ENCODE results near the gene ST3GAL5.

Gene ST3GAL5

DNA sequence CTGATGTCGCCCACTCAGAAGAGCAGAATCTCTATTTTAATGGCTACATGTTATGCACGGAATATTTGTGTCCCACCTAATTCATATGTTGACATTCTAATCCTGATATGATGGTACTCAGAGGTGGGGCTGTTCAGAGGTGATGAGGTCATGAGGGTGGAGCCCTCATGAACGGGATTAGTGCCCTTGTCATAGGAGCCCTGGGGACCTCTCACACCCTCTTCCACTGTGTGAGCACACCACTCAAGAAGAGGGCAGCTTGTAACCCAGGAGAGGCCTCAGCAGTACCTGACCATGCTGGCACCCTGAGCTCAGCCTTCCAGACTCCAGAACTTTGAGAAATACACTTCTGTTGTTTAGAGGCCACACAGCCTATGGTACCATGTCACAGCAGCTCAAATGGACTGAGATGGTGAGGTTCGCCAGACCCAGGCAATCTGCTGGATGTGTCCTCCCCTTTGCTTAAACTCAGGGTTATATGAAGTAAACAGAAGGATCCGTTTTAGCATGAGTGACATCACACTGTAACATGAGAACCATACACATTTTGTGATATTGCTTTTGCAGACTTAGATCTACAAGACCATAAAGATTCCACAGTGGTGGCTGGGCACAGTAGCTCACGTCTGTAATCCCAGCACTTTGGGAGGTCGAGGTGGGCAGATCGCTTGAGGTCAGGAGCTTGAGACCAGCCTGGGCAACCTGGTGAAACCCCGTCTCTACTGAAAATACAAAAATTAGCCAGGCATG is 86.3 kb downstream of the ST3GAL5 start:
- DNase-seq = no peak

DNA sequence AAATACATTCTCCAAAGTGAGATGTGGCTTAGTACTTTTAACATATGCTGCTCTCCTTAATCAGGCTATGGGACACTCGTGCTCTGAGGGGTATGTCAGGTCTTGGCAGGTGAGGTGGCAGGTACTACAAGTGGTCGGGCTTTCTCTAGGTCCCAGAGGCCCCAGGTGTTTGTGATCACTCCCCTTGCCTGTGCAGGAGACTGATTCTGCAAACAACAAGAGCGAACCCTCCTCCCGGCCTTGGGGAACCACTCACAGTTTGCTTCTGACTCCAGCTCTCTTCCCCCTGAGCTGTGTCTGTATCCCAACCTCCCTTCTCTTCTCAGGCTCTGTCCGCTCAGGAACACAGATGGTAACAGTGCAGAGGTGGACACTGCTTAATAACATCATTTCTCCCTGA is 86.9 kb downstream of the ST3GAL5 start:
- no peak for DNase-seq

- DNase-seq = no peak
Observed at GRCh38 chr2:85800586-85800985, 88.2 kb downstream of the ST3GAL5 start.

GRCh38 chr2:85799215-85799956 is 89.4 kb downstream of the ST3GAL5 start:
- peak; percentile 32 for DNase-seq

DNA sequence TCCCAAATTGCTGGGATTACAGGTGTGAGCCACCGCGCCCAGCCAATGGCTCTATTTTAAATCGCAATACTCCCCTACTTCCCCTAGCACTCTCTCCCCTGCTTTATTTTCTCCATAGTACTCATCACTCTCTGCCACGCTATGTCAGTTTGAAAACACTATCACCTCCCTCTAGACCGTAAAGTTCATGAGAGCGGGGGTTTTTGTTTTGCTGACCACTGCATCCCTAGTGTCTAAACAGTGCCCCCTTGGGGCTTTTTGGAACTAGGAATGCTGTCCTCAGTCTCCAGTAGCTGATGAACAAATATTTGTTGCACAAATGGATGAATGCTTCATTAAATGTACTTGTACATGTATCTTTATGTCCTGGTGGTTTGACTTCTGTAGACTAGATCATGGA is 90.9 kb downstream of the ST3GAL5 start:
- no peak for DNase-seq

GRCh38 chr2:85797263-85797660 is 91.5 kb downstream of the ST3GAL5 start:
- DNase-seq = no peak

DNA sequence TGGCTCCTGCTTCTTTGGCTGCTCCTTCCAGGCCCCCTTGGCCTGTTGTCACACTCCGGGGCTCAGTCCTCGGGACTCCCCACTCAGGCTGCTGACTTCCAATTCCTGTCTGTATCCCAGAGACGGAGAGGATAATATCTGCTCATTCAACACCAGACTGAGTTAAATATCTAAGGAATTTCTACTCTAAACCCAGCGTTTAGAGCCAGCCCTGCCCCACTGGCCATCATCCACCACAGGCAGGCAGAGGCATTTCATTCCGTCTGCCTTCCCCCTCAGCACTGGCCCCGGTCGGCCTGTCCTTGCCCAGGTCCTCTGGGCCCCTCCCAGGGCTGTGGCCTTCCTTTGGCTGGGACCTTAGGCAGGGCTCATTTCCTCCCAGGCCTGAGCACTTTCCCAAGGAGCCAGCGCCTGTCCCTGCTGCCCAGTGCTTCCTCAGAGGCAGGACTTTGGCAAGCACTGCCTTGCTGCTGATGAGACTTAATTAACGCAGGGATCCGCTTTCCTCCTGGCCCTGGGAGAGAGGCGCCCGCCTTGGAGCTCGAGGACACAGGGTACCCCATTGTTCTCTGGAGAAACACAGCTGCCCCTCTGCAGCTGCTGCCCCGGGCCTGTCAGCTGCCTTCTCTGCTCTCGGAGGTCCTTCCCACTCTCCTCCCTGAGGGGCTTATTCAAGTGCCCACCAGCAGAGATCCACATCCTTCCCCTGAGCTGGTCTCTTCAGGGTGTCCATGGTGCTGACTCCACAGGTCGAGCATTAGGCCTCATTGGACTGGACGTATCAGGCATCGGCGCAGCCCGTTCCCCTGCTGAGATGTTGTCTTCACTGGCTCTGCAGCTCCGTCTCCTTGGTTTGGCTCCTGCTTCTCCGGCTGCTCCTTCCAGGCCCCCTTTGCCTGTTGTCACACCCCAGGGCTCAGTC is 92.2 kb downstream of the ST3GAL5 start:
- DNase-seq = no peak

DNA sequence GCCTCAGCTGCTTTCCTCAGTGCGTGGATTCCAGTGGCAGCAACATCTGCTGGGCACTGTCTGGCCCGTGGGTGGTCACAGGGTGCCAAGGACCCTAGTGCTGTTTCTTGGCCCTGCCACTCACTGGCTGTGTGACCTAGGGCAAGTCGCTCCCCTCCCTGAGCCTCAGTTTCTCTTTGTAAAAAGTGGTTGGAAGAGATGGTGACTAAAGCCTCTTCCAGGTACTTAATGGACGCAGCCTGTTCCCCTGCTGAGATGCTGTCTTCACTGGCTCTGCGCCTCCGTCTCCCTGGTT is 92.8 kb downstream of the ST3GAL5 start:
- DNase-seq = no peak

DNA sequence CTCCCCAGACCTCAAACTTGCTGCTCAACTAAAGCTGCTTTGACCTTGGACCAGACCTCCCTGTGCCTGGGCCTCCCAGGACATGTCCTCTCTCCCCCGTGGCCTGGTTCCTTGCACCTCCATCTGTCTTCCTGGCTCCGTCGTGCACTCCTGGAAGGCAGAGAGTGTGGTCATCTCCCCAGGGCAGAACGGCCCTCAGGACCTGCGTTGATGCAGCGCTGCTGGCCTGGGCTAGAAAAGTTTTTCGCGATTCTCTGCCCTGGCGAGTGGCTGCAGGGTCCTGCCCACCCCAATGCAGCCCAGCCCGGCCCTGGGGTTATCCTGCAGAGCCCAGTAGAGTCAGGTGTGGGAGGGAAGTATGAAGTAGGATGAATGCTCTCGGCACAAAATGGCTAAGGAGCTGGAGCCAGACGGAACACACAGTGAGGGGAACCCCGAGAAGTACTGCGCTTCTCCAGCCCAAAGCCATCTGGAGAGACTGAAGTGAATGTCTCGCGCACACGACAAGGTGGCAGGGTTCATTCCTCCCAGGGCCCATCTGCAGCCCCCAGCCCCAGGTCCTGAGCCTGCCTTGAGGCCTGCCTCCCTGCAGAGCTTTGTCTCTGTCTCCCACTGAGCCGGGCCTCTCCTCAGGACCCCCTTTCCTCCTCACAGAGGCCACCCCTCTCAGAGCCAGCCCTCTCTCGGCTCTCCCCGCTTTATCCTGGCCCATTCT is 93.3 kb downstream of the ST3GAL5 start:
- DNase-seq = no peak

DNA sequence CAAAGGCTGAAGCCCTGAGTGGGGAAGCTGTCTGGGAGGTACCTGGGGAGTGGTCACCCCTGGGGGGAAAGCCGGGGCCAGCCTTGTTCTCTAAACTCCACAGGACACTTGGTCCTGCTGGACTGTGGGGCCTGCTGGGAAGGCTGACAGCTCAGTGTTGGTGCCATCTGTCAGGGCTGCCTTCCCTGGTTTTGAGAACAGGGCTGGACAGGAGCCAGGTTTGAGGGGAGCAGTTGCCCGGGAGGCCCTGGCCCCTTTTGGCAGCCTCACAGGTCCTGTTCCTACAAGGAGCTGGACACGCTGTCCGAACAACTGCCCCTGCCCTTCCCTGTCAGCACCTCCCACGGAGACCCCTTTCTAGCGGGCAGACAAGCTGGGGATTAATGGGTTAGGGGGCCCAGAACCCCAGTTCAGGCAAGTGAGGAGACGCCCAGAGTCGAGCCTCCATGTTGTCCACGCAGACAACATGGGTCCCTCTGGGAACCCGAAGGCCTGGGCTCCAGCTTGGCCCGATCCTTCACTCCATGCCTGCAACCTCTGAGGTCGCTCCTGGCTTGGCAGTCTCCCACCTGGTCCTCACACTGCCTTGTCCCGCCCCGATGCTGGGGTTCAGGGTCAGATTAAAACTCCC is 94.2 kb downstream of the ST3GAL5 start:
- no peak for DNase-seq

GRCh38 chr2:85794038-85794441 is 94.8 kb downstream of the ST3GAL5 start:
- no peak for DNase-seq

DNA sequence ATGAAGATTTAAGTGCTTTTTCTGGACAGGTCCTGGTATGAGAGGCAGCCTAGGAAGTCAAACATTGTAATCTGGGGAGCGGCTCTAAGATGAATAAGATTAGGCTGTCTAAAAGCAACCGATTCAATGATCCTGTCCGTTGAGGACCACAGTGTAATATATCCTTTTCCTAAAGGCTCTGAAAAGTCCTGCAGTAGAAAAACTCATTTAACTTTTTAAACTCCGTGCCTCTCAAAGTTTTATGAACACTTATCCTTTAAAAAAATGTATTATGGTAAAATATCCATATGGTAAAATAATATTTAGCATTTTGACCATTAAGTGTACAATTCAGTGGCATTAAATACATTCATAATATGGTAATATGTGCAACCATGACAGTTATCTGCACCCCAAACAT is 95.2 kb downstream of the ST3GAL5 start:
- DNase-seq = no peak

GRCh38 chr2:85792783-85793441 is 95.9 kb downstream of the ST3GAL5 start:
- DNase-seq = no peak

GRCh38 chr2:85791704-85792565 is 96.9 kb downstream of the ST3GAL5 start:
- no peak for DNase-seq

- DNase-seq = no peak
Observed at GRCh38 chr2:85790499-85791188, 98.1 kb downstream of the ST3GAL5 start.

DNA sequence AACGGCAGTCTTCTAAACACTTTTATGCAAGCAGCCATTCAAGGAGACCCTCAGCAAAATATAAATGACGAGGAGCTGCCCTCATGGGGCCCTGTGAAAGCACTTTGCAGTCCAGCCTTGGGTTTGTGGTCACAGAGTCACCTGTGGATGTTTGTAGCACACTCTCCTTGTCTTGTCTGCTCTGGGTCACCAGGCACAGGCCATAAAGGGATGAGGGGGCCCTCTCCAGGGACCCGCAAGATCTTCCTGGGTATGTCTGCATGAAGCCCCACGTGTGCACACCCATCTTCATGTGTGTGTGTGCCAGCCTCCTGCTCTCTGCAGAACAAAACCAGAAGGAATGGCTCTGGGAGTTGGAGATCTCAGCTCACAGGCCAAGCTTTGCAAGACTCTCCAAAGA is 98.8 kb downstream of the ST3GAL5 start:
- DNase-seq = no peak

GRCh38 chr2:85789271-85789670 is 99.5 kb downstream of the ST3GAL5 start:
- no peak for DNase-seq

DNA sequence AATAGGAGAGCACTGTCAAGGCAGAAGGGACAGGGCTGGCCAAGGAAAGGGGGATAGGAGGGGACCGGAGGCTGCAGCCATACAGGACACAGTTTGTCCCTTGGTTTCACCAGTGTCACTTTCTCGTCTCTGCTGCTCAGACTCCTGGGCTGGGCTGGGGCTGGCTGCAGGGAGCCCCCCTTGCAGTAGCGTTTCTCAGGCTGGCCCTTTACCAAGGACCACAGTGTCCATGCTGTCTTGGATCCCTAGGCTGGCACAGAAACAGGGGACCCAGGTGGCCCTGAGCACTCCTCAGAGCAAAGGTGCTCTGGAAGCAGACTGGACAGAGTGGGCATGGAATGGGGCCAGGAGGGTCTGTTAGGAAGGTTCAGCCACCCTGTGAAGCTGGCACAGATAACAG is 100.2 kb downstream of the ST3GAL5 start:
- DNase-seq = no peak

- DNase-seq = no peak
Observed at GRCh38 chr2:85787981-85788340, 100.8 kb downstream of the ST3GAL5 start.

DNA sequence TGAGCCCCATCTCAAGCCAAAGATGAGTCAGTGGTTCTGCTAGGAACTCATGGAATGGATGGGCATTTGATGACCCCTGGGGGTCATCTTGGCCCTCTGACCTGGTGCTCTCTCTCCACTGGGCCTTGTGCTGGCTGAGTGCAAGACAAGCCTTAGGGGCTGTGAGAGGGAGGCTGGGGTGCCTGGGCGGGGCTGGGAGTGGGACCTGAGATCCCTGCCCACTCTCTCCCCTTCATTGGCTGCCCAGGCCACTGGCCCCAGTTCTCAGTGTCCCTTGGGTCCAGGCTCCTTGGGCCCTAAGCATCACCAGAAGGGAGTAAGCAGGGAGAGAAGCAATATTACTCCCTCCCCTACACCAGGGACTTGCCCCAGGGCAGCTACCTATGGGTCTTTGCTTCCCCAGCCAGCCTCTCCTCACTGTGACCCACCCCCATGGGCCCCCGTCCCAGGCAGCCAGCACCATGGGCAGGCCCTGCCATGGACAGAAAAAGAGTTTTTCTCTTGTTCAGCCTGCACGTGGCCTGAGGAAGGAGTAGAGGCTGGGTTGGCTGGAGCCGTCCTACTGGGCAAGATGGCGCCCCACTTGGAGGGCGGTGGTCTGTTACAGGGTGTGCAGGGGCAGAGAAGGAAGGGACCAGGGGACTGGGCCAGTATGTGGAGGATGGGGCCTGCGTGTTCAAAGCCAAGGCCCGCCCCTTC is 101.4 kb downstream of the ST3GAL5 start:
- DNase-seq = no peak
